HEK293T (cell line): ENCODE data around the gene LRRC75A.

ENCODE experiments used
- ARNT ChIP-seq: fragments of 450-650 bp; IDR thresholded peaks from 2 replicates; pipeline ENCODE4 v1.6.1; 2017; ENCODE audit warnings: mild to moderate bottlenecking
- HDGF ChIP-seq: fragments of 450-650 bp; IDR thresholded peaks from 2 replicates; pipeline ENCODE4 v1.6.1; 2017; ENCODE audit warnings: antibody characterized with exemption, borderline replicate concordance
- L3MBTL2 ChIP-seq: fragments of 450-650 bp; conservative IDR thresholded peaks from 2 replicates; pipeline ENCODE4 v1.6.1; 2016; ENCODE audit warnings: mild to moderate bottlenecking
- NFRKB ChIP-seq: fragments of 450-650 bp; IDR thresholded peaks from 2 replicates; pipeline ENCODE4 v1.6.1; 2016; ENCODE audit warnings: mild to moderate bottlenecking, moderate library complexity
- SP1 ChIP-seq: fragments of 450-650 bp; IDR thresholded peaks from 2 replicates; pipeline ENCODE4 v1.6.1; 2017
- SUZ12 ChIP-seq: fragments of 450-650 bp; IDR thresholded peaks from 2 replicates; pipeline ENCODE4 v1.6.1; 2016; ENCODE audit warnings: mild to moderate bottlenecking
- TARDBP ChIP-seq: fragments of 450-650 bp; IDR thresholded peaks from 2 replicates; pipeline ENCODE4 v1.6.1; 2016
- ZNF384 ChIP-seq: fragments of 450-650 bp; IDR thresholded peaks from 2 replicates; pipeline ENCODE4 v1.6.1; 2016

GRCh38 chr17:16477666-16478065, 14.3 kb downstream of the LRRC75A start:
- no peak for TF ChIP-seq SP1
- no peak for TF ChIP-seq NFRKB
- TF ChIP-seq L3MBTL2: no peak
- no peak for TF ChIP-seq SUZ12
- no peak for TF ChIP-seq TARDBP
- TF ChIP-seq ARNT: no peak
- no peak for TF ChIP-seq ZNF384
- no peak for TF ChIP-seq HDGF
